CD14-positive monocyte (primary cell): ENCODE measurements around the gene SCAF4. TPM values are rescaled to one million over a fixed set of nuclear protein-coding genes. Genes with fewer than 3 reads are reported as not detected.

ENCODE experiments used
- DNase-seq, 3 donors: peaks; one replicate each; pipeline ENCODE4 v3.0.0-alpha.2; 2011 to 2022
- H2AFZ ChIP-seq: 2 replicates; pipeline ENCODE4 v1.6.0; 2012; ENCODE audit warnings: mild to moderate bottlenecking, low read depth, low read length, inconsistent platforms; ENCODE audit not compliant: insufficient read depth, poor library complexity, severe bottlenecking
- H3K27ac ChIP-seq, 2 donors: 1 replicate in 1 of 2; 2 replicates in 1 of 2; pipeline ENCODE4 v1.5.1; 2012 to 2013; ENCODE audit warnings: low read length in 2 of 2, control low read depth in 1 of 2, inconsistent platforms in 1 of 2, low read depth in 1 of 2, mild to moderate bottlenecking in 1 of 2
- H3K27me3 ChIP-seq, 2 donors: one replicate each; pipeline versions ENCODE4 v1.6.0 to v1.6.1; 2011 to 2013; ENCODE audit warnings: low read length in 2 of 2; ENCODE audit not compliant: control insufficient read depth in 2 of 2, insufficient read depth in 2 of 2
- H3K36me3 ChIP-seq, 2 donors: replicated peaks in 1 of 2; 1 replicate in 1 of 2; 2 replicates in 1 of 2; pipeline versions ENCODE4 v1.5.1 to v1.6.1; 2012 to 2013; ENCODE audit warnings: low read length in 2 of 2, control low read depth in 1 of 2, inconsistent platforms in 1 of 2, mild to moderate bottlenecking in 1 of 2; ENCODE audit not compliant: insufficient read depth in 2 of 2, control insufficient read depth in 1 of 2
- H3K4me1 ChIP-seq, 2 donors: 1 replicate in 1 of 2; 2 replicates in 1 of 2; pipeline versions ENCODE4 v1.5.1 to v1.6.1; 2012 to 2013; ENCODE audit warnings: low read length in 2 of 2, control low read depth in 1 of 2, inconsistent platforms in 1 of 2, mild to moderate bottlenecking in 1 of 2, moderate library complexity in 1 of 2; ENCODE audit not compliant: insufficient read depth in 2 of 2, control insufficient read depth in 1 of 2
- H3K4me2 ChIP-seq: replicated peaks from 2 replicates; pipeline ENCODE3; 2012; ENCODE audit warnings: low read length, moderate library complexity, mild to moderate bottlenecking; ENCODE audit not compliant: poor library complexity, severe bottlenecking; ENCODE audit errors: extremely low read depth
- H3K4me3 ChIP-seq, 3 experiments: fragments of 200-600 bp in 1 of 3; sonication (generic) in 1 of 3; replicated peaks in 1 of 3; 1 replicate in 2 of 3; 2 replicates in 1 of 3; pipeline ENCODE4 v1.5.1; 2011 to 2013; ENCODE audit warnings: low read length in 3 of 3, mild to moderate bottlenecking in 3 of 3, control low read depth in 2 of 3, low read depth in 2 of 3, inconsistent platforms in 1 of 3, moderate library complexity in 1 of 3
- H3K79me2 ChIP-seq: 2 replicates; pipeline ENCODE4 v1.6.0; 2012; ENCODE audit warnings: mild to moderate bottlenecking, control low read depth, inconsistent platforms, low read length, moderate library complexity; ENCODE audit not compliant: insufficient read depth
- H3K9ac ChIP-seq: 2 replicates; pipeline ENCODE4 v1.6.0; 2017; ENCODE audit warnings: low read length, mild to moderate bottlenecking; ENCODE audit not compliant: insufficient read depth, poor library complexity, severe bottlenecking
- H3K9me3 ChIP-seq, 2 donors: replicated peaks in 1 of 2; 1 replicate in 1 of 2; 2 replicates in 1 of 2; pipeline versions ENCODE4 v1.5.1 to v1.6.1; 2012 to 2013; ENCODE audit warnings: low read length in 2 of 2, control low read depth in 1 of 2; ENCODE audit not compliant: control insufficient read depth in 1 of 2, insufficient read depth in 1 of 2
- H4K20me1 ChIP-seq: 2 replicates; pipeline ENCODE4 v1.6.0; 2012; ENCODE audit warnings: mild to moderate bottlenecking, low read length, control low read depth, moderate library complexity; ENCODE audit not compliant: insufficient read depth
- H3K27ac Mint-ChIP-seq, 7 donors: one replicate each; pipeline ENCODE4 v1.8.0; 2020; ENCODE audit warnings: mild to moderate bottlenecking in 7 of 7, mixed read lengths in 7 of 7, moderate library complexity in 6 of 7, inconsistent platforms in 2 of 7
- H3K27me3 Mint-ChIP-seq, 3 donors: one replicate each; pipeline ENCODE4 v1.8.0; 2021 to 2022; ENCODE audit warnings: low read depth in 3 of 3, mild to moderate bottlenecking in 3 of 3, mixed read lengths in 3 of 3, moderate library complexity in 3 of 3, inconsistent platforms in 1 of 3
- H3K36me3 Mint-ChIP-seq, 2 donors: one replicate each; pipeline ENCODE4 v1.8.0; 2020; ENCODE audit warnings: mixed read lengths in 2 of 2, inconsistent platforms in 1 of 2, mild to moderate bottlenecking in 1 of 2
- H3K4me1 Mint-ChIP-seq: one replicate; pipeline ENCODE4 v1.8.0; 2020; ENCODE audit warnings: mild to moderate bottlenecking, mixed read lengths
- H3K4me3 Mint-ChIP-seq, 2 donors: one replicate each; pipeline ENCODE4 v1.8.0; 2020; ENCODE audit warnings: mild to moderate bottlenecking in 2 of 2, mixed read lengths in 2 of 2, moderate library complexity in 1 of 2
- H3K9me3 Mint-ChIP-seq, 7 donors: one replicate each; pipeline ENCODE4 v1.8.0; 2020 to 2022; ENCODE audit warnings: mixed read lengths in 7 of 7, mild to moderate bottlenecking in 6 of 7, moderate library complexity in 6 of 7, inconsistent platforms in 2 of 7
- CTCF ChIP-seq: fragments of 200-600 bp; IDR thresholded peaks from one replicate; pipeline ENCODE4 v1.8.0; 2022; ENCODE audit warnings: antibody characterized with exemption, mild to moderate bottlenecking
- WGBS: methylation state at CpG from one replicate; pipeline ENCODE4 v1.1.5; 2013; ENCODE audit warnings: missing lambda C conversion rate; ENCODE audit not compliant: insufficient coverage; 5-methylcytosine and 5-hydroxymethylcytosine counted together
- intact Hi-C, 2 donors: fragments of 100-400 bp; cut with micrococcal nuclease; formaldehyde crosslinking; loops; one replicate each; pipeline versions ENCODE4 v1.15.0 to v1.15.1; 2023
- polyA plus RNA-seq, 3 donors: library from polyadenylated mRNA; depleted of rRNA in 1 of 3; unstranded in 2 of 3; stranded (reverse) in 1 of 3; fragments of 300-500 nt in 2 of 3; fragments of >200 nt in 1 of 3; fragmentation: Illumina TruSeq in 2 of 3; gene quantifications; 1 replicate in 2 of 3; 2 replicates in 1 of 3; pipeline ENCODE4 v1.2.3, GENCODE V29; 2012 to 2021

SCAF4 gene
- polyA plus RNA-seq, 3 donors: 4.6 to 28.7 (median 11.3) TPM

- intact Hi-C loops: no loop called here
- Mint-ChIP-seq H3K4me3 (no peak overlapping the region), H3K9me3 (peaks cover 0 to 3% (median under 1%) of the 10 kb centered on the region in 7 donors), H3K27ac (no peak overlapping the region), H3K4me1 (peaks cover 6% of the 10 kb centered on the region), H3K27me3 (peaks cover 1 to 3% (median 2%) of the 10 kb centered on the region in 3 donors), H3K36me3 (no peaks in the 10 kb centered on the region)
- no peak for TF ChIP-seq CTCF
- Histone ChIP-seq H2AFZ (no peak overlapping the region), H3K9ac (no peak overlapping the region), H3K9me3 (peaks cover 0 to under 1% of the 10 kb centered on the region in 2 donors), H3K27ac (no peak overlapping the region), H4K20me1 (no peaks in the 10 kb centered on the region), H3K4me2 (no peak overlapping the region), H3K36me3 (no peaks in the 10 kb centered on the region), H3K79me2 (no peaks in the 10 kb centered on the region), H3K27me3 (no peaks in the 10 kb centered on the region), H3K4me3 (no peak overlapping the region), H3K4me1 (no peaks in the 10 kb centered on the region)
- DNase-seq: no peak
- WGBS: no CpG with 5 or more reads among the region's 3 CpGs
Observed at GRCh38 chr21:31624181-31624580, 107.7 kb downstream of the SCAF4 start.

- no peak overlapping the region for H3K4me3 Mint-ChIP-seq
- no peak for DNase-seq
- H3K79me2 ChIP-seq: no peaks in the 10 kb centered on the region
Observed at GRCh38 chr21:31623664-31624063, 108.3 kb downstream of the SCAF4 start.

More at GRCh38 chr21:31623664-31624063, 108.3 kb downstream of the SCAF4 start:
- no peak overlapping the region for H3K4me2 ChIP-seq
- Mint-ChIP-seq H3K27me3 (peaks cover 1 to 3% (median 2%) of the 10 kb centered on the region in 3 donors), H3K27ac (no peak overlapping the region), H3K4me1 (peaks cover 10% of the 10 kb centered on the region), H3K36me3 (no peaks in the 10 kb centered on the region), H3K9me3 (peaks cover under 1 to 8% (median 2%) of the 10 kb centered on the region in 7 donors)
- intact Hi-C loops: no loop called here
- no peak for TF ChIP-seq CTCF
- H3K9ac ChIP-seq: no peak overlapping the region
- no peaks in the 10 kb centered on the region for H3K27me3 ChIP-seq
- peaks cover 0 to 2% of the 10 kb centered on the region in 2 donors for H3K9me3 ChIP-seq
- no peak overlapping the region for H3K4me3 ChIP-seq
- H3K27ac ChIP-seq: no peak overlapping the region
- no peaks in the 10 kb centered on the region for H4K20me1 ChIP-seq
- no peaks in the 10 kb centered on the region for H3K4me1 ChIP-seq
- no peak overlapping the region for H2AFZ ChIP-seq
- H3K36me3 ChIP-seq: no peaks in the 10 kb centered on the region
- WGBS: 80% methylated on average over 1 of the region's 6 CpGs
